Measurements from ENCODE around the gene CHID1.

DNA sequence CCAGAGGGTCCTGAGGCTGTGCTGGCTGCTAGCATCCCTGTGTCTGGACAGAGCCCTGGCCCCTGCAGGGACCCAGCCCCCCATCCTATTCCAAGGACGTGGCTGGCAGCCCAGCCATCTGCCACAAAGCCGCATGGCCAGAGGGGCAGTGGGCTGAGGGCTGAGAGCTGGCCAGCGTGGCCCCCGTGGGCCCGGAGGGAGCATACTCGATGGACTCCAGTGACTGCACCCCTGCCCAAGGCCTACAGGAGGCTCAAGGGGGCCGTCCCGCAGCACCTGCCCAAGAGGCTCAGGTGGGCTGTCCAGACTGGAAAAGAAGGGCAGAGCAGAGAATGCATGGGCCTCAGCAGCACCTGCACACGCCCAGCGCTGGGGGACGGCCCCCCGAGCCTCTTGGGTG, 54.8 kb downstream of the CHID1 start:
- TF ChIP-seq, protein P1, sequence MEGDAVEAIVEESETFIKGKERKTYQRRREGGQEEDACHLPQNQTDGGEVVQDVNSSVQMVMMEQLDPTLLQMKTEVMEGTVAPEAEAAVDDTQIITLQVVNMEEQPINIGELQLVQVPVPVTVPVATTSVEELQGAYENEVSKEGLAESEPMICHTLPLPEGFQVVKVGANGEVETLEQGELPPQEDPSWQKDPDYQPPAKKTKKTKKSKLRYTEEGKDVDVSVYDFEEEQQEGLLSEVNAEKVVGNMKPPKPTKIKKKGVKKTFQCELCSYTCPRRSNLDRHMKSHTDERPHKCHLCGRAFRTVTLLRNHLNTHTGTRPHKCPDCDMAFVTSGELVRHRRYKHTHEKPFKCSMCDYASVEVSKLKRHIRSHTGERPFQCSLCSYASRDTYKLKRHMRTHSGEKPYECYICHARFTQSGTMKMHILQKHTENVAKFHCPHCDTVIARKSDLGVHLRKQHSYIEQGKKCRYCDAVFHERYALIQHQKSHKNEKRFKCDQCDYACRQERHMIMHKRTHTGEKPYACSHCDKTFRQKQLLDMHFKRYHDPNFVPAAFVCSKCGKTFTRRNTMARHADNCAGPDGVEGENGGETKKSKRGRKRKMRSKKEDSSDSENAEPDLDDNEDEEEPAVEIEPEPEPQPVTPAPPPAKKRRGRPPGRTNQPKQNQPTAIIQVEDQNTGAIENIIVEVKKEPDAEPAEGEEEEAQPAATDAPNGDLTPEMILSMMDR (IDR thresholded peaks at IDR 0.05) = no peak
- TF ChIP-seq POLR2A (IDR thresholded peaks at IDR 0.05) = no peak

Data from right lobe of liver (tissue), 4 donors.